Activated CD8-positive, alpha-beta memory T cell treated with anti-CD3 and anti-CD28 coated beads for 24 hours (primary cell): ENCODE measurements around the gene ARPP21.

Experiments
- DNase-seq: peaks from one replicate; pipeline ENCODE4 v3.0.0-alpha.2; 2020

ARPP21 gene

GRCh38 chr3:35678643-35679161 is 39.4 kb downstream of the ARPP21 start:
- DNase-seq = no peak

DNA sequence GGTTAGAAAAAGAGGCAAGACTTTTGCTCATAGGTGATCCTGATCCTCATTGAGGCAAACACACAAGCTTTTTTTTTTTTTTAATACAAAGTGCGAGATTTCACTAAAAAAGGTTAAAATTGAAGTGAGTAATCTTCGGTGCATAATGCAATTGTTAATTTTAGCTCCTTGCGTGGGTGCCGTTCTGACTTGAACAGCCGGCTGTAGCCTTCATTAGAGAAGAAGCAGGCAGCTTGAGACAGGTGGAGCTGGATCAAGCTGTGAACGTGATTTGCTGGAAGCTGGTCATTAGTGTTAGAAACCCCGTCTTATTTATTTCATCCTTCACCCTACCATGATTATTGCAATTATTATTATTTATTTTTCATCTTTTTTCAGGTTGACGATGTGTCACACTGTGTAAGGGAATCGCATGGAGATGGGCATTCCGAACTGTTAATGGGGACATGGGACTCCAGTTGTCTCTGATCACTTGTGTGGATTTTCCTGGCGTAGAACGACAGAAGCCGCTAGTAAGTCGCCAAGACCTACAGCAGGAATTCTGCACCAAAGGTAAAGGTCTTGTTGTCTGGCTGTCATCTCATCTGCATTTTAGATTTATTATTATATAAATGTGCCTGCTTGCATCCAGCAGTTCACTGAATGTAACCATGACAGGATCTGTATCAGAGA is 40.2 kb downstream of the ARPP21 start:
- DNase-seq = no peak

GRCh38 chr3:35680866-35681650 is 41.7 kb downstream of the ARPP21 start:
- DNase-seq = no peak

- DNase-seq = no peak
Observed at GRCh38 chr3:35685153-35685552, 45.8 kb downstream of the ARPP21 start.

DNA sequence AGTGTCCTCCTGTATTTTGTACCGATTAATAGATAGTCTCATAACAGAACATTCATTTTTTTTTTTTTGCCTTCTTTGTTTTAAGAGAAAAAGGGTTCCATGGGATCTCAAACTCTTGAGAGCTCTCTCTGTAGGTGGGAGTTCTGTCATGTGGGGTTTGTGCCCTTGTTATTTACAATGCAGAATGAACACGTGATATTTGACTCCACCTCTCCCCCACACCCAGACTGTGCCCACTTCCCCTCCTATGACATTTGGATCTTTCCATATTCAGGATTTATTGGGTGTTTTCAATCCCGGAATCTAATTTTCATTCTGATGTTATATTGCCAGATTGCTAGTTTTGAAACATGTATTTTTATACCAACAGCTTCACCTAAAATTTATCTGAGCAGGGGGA is 49.5 kb downstream of the ARPP21 start:
- DNase-seq = no peak

DNA sequence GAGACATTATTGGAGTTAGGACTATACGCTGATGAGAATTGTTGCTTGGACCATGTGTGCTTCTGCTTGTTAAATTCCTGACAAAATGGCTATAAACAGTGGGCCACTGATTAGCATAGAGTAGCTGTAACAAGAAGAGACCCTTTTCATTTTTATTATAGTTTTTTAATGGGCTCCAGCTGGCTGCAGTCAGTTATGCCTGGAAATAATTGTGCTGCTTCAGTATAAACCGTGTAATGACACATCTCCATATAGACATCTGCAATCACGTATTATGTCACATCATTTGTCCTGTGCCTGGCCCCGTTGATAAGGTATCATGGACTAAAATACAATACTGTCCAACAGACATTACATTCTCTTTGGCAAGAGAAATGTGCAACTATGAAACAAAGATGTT is 50.9 kb downstream of the ARPP21 start:
- no peak for DNase-seq

GRCh38 chr3:35705904-35706303 is 66.6 kb downstream of the ARPP21 start:
- DNase-seq = no peak

DNA sequence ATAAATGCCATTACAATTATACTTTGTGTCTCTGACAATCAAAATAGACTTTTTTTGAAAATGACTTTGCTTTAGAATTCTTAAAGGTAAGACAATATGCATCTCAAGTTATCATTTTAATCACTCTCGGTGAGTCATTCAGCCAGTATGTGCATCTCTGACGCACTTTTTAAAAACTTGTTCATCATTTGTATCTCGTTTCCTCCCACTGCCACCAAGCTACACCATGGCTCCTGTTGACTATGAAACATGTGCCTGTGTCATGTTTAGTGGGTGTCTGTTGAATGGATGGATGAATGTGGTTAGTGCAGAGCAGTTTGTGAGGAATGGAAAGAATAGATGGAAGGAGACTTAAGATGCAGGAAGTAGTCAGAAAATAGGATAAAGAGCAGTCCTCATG is 68.6 kb downstream of the ARPP21 start:
- no peak for DNase-seq

- no peak for DNase-seq
Observed at GRCh38 chr3:35708394-35709271, 69.3 kb downstream of the ARPP21 start.

- DNase-seq = no peak
Observed at GRCh38 chr3:35709691-35710090, 70.4 kb downstream of the ARPP21 start.

DNA sequence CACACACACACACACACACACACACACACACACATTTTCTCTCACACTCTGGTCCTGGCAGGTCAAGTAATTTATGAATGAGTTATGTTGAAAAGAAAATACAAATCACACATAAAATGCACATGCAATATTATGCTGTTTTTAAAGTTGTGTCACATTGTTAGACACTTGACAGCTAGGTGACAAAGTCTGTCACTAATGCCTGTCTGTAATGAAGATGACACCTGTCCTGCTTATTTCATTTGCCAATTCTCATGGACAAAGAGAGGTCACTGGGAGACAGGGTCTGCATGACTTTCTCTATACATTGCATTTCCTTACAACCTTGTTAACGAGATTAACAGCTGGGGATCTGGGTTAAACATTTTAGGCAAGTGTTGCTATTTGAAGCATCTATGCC is 71.2 kb downstream of the ARPP21 start:
- DNase-seq = no peak

- no peak for DNase-seq
Observed at GRCh38 chr3:35718921-35719320, 79.6 kb downstream of the ARPP21 start.

GRCh38 chr3:35721628-35722027 is 82.3 kb downstream of the ARPP21 start:
- DNase-seq = no peak

DNA sequence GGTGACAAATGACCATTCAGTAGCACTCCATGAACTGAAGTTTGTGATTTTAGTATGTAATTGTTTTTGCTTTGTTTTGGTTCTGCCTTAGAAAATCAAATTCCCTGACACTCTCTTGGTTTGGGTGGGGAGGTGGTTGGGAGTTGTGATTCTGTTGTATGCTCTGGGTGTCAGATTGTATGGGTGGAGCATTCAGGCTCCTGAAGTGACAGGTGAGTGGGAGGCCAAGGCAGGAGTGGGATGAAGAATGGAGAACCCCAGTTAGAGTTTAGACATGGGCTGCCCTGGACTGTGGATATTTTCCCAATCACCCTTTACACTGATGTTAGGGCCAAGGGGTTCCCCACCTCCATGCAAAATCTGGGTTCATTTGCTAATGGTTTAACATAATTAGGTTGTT is 83.6 kb downstream of the ARPP21 start:
- DNase-seq = no peak

DNA sequence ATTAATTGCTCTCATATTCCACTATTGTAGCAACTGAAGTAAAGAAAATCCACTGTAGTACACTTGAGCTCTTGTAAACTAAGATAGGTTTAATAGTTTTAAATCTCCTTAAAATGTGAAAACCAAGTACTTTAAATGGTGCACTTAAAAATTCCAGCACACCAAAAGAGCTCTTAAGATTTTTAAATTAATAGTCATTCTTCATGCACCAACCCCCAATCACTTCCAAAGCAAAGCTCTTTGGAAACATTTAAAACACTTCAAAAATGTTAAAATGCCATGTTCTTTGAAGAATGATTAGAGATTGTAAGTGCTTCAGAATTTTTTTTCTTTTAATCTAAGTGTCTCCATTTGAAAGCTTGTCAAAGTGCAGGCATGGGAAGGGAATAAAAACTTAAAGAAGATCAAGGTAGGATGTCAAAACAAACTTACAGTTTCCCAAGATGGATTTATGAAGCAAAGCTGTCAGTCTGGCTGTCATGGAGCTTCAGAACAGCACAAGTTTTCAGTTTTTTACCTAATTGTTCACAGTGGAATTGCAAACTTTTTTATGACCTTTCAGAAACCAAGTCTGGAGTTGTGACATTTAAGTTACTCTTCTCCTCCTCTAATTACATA is 84.3 kb downstream of the ARPP21 start:
- no peak for DNase-seq

- no peak for DNase-seq
Observed at GRCh38 chr3:35724106-35724505, 84.8 kb downstream of the ARPP21 start.

DNA sequence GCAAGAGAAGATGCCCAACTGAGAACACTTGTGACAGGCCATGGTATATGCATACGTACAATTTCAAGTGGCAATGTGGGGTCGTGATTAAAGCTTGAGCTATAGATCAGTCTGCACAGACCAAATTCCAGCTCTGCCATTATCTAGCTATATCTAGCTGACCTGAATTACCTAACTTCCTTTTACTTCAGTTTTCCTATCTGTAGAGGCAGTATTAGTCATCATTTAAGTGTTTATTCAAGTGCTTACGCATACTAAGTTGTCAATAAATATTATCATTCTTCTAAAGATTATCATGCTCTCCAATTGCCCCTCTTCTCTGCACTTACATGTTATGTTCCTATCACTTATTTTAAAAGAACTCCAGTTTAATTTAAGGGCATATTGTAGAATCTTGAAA is 87.9 kb downstream of the ARPP21 start:
- DNase-seq = no peak

DNA sequence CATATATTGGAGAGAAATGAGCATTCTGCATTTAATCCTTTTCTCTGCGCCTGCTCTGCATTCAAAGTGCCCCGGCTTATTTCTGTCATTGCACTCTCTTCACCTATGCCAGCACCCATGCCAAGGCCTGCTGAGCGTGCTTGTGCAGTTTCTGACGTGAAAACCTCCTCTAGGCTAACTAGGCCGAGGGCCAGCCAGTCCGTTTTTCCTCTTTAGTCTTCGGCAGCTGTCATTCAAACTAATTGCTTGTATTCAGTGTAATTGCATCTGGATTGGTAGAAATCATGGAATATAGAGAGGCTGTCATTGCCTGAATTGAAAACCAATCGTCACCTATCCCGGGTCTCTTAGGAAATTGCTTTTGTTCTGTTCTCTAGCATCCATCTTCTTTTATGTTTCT is 94.0 kb downstream of the ARPP21 start:
- DNase-seq = no peak

- DNase-seq = no peak
Observed at GRCh38 chr3:35733864-35734263, 94.5 kb downstream of the ARPP21 start.

- no peak for DNase-seq
Observed at GRCh38 chr3:35737080-35737479, 97.8 kb downstream of the ARPP21 start.

DNA sequence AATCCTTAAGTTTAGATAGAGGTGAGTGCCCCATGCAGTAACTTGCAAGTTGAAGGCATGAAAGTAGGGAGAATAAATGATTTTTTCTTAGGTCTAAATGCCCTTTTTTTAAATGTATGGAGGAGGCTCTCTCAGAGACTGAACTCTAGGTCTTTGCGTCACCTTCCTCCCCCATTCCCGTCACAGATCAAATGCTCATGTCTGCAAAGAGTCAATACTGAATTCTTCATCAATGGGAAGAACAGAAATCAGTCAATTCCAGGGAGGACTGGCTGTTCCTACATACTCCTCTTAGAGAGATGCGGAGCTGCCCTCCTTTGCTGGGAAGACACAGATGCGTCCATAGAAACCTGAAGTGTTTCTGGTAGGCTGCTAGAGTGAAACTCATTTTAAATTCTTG is 98.2 kb downstream of the ARPP21 start:
- no peak for DNase-seq

DNA sequence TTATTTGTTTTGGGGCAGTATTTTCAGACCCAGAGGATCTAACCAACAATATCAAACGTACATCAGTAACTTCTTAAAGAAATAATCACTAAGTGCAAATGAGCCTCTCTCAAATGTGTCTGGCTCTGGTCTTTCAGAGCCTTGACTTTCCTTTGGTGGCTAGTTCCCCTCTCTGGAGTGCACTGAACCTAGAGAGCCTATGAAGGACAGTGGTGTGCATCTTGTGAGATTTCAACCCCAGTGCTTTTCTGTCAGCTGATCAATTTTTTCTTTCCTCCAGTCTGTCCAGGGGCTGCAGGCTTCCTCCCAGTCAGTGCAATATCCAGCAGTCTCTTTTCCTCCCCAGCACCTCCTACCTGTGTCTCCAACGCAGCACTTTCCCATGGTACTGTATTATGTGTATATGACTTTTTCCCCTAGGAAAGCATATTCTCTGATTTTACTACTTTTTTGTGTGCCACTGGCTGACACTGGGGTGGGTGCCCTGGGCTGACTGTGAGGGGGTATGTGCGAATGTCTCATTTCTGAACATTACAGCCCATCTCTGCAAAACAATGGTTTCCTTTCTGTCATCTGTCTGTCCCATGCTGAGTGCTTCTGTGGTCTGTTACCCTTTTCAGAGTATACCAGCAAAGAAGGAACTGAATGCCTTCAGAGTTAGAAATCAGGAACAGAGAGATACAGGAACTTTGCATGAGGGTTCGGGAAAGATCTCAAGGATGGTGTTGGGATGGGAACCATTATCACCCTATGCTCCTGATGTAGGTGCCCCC is 98.8 kb downstream of the ARPP21 start:
- no peak for DNase-seq
